Neural cell (in vitro differentiated cells): ENCODE data around the gene BTG2. TPM values are rescaled to one million over a fixed set of nuclear protein-coding genes. Genes with fewer than 3 reads are reported as not detected.

Experiments used
- H2AFZ ChIP-seq: fragments of 200-600, 300-800 bp; sonication (generic), shearing (Covaris generic); 2 replicates; pipeline ENCODE4 v1.6.0; 2014; ENCODE audit warnings: low read depth, mild to moderate bottlenecking, antibody characterized with exemption, low read length, moderate library complexity
- H3F3A ChIP-seq: fragments of 200-600 bp; shearing (Covaris generic); 2 replicates; pipeline ENCODE4 v1.6.1; 2016; ENCODE audit warnings: mild to moderate bottlenecking, moderate library complexity, mixed read lengths, antibody characterized with exemption, low read length; ENCODE audit not compliant: insufficient read depth, poor library complexity, severe bottlenecking
- H3K27ac ChIP-seq: fragments of 200-600, 300-800 bp; sonication (generic), shearing (Covaris generic); 2 replicates; pipeline ENCODE4 v1.5.1; 2014; ENCODE audit warnings: mild to moderate bottlenecking, low read length, moderate library complexity
- H3K27me3 ChIP-seq: fragments of 300-800, 200-600 bp; sonication (generic), shearing (Covaris generic); 2 replicates; pipeline ENCODE4 v1.6.0; 2014; ENCODE audit warnings: mild to moderate bottlenecking, low read depth, low read length, moderate library complexity; ENCODE audit not compliant: insufficient read depth
- H3K36me3 ChIP-seq: fragments of 300-800, 200-600 bp; sonication (generic), shearing (Covaris generic); 2 replicates; pipeline ENCODE4 v1.5.1; 2014; ENCODE audit warnings: mild to moderate bottlenecking, antibody characterized with exemption, low read length, moderate library complexity; ENCODE audit not compliant: insufficient read depth
- H3K4me2 ChIP-seq: fragments of 300-800, 200-600 bp; sonication (generic), shearing (Covaris generic); 2 replicates; pipeline ENCODE4 v1.6.0; 2014; ENCODE audit warnings: mild to moderate bottlenecking, low read length
- H3K4me3 ChIP-seq: fragments of 300-800, 200-600 bp; sonication (generic), shearing (Covaris generic); 2 replicates; pipeline ENCODE4 v1.5.1; 2014; ENCODE audit warnings: mild to moderate bottlenecking, low read length, moderate library complexity
- H3K79me2 ChIP-seq: fragments of 200-600 bp; shearing (Covaris generic); replicated peaks from 2 replicates; pipeline ENCODE4 v1.6.0; 2014; ENCODE audit warnings: mild to moderate bottlenecking, low read length, moderate library complexity; ENCODE audit not compliant: insufficient read depth
- H3K9ac ChIP-seq: fragments of 300-800, 200-600 bp; sonication (generic), shearing (Covaris generic); 2 replicates; pipeline ENCODE4 v1.6.1; 2016; ENCODE audit warnings: mild to moderate bottlenecking, low read length, mixed read lengths
- H3K9me2 ChIP-seq: fragments of 200-600 bp; shearing (Covaris generic); 2 replicates; pipeline ENCODE4 v1.6.1; 2016; ENCODE audit warnings: mild to moderate bottlenecking, low read length, mixed read lengths; ENCODE audit not compliant: insufficient read depth
- H3K9me3 ChIP-seq: fragments of 200-600, 300-800 bp; sonication (generic), shearing (Covaris generic); 2 replicates; pipeline ENCODE4 v1.6.1; 2016; ENCODE audit warnings: mild to moderate bottlenecking, mixed run types, low read length, moderate library complexity, mixed read lengths
- H4K20me1 ChIP-seq: fragments of 200-600 bp; shearing (Covaris generic); 2 replicates; pipeline ENCODE4 v1.6.1; 2016; ENCODE audit warnings: mild to moderate bottlenecking, mixed run types; ENCODE audit not compliant: insufficient read depth
- EP300 ChIP-seq: fragments of 450-650 bp; conservative IDR thresholded peaks from 2 replicates; pipeline ENCODE4 v1.6.1; 2014; ENCODE audit warnings: antibody characterized with exemption, mild to moderate bottlenecking, moderate library complexity; ENCODE audit not compliant: poor library complexity, severe bottlenecking
- EZH2 ChIP-seq: fragments of 200-600, 300-800 bp; shearing (Covaris generic), sonication (generic); IDR thresholded peaks from 2 replicates; pipeline ENCODE4 v1.6.1; 2014; ENCODE audit warnings: antibody characterized with exemption, low read length, borderline replicate concordance, mild to moderate bottlenecking; ENCODE audit not compliant: insufficient read depth, poor library complexity, severe bottlenecking
- MXI1 ChIP-seq: fragments of 450-650 bp; conservative IDR thresholded peaks from 2 replicates; pipeline ENCODE4 v1.6.1; 2014; ENCODE audit warnings: antibody characterized with exemption, mild to moderate bottlenecking; ENCODE audit not compliant: poor library complexity, severe bottlenecking
- POLR2AphosphoS5 ChIP-seq: IDR thresholded peaks from 2 replicates; pipeline ENCODE4 v1.6.1; 2012
- RAD21 ChIP-seq: fragments of 450-650 bp; conservative IDR thresholded peaks from 2 replicates; pipeline ENCODE4 v1.6.1; 2014; ENCODE audit warnings: antibody characterized with exemption, mild to moderate bottlenecking, moderate library complexity
- SMC3 ChIP-seq: fragments of 450-650 bp; conservative IDR thresholded peaks from 2 replicates; pipeline ENCODE4 v1.6.1; 2014; ENCODE audit warnings: antibody characterized with exemption, mild to moderate bottlenecking, moderate library complexity; ENCODE audit not compliant: poor library complexity
- TAF1 ChIP-seq: IDR thresholded peaks from 2 replicates; pipeline ENCODE4 v1.6.1; 2012; ENCODE audit warnings: low read depth
- polyA plus RNA-seq: library from polyadenylated mRNA; depleted of rRNA; stranded (reverse); fragments of >200 nt; gene quantifications from 2 replicates; pipeline ENCODE4 v1.2.3, GENCODE V29; 2014
- TF ChIP-seq, protein P1 (sequence below): fragments of 450-650 bp; IDR thresholded peaks from 2 replicates; pipeline ENCODE4 v1.5.1; 2014; ENCODE audit warnings: antibody characterized with exemption, mild to moderate bottlenecking, moderate library complexity; ENCODE audit not compliant: poor library complexity, severe bottlenecking
- TF ChIP-seq, protein P2 (sequence below): IDR thresholded peaks from 2 replicates; pipeline ENCODE4 v1.6.1; 2012; ENCODE audit warnings: borderline replicate concordance

The BTG2 gene
- polyA plus RNA-seq, 1 donor from 2014 or later = 4.1 TPM

DNA sequence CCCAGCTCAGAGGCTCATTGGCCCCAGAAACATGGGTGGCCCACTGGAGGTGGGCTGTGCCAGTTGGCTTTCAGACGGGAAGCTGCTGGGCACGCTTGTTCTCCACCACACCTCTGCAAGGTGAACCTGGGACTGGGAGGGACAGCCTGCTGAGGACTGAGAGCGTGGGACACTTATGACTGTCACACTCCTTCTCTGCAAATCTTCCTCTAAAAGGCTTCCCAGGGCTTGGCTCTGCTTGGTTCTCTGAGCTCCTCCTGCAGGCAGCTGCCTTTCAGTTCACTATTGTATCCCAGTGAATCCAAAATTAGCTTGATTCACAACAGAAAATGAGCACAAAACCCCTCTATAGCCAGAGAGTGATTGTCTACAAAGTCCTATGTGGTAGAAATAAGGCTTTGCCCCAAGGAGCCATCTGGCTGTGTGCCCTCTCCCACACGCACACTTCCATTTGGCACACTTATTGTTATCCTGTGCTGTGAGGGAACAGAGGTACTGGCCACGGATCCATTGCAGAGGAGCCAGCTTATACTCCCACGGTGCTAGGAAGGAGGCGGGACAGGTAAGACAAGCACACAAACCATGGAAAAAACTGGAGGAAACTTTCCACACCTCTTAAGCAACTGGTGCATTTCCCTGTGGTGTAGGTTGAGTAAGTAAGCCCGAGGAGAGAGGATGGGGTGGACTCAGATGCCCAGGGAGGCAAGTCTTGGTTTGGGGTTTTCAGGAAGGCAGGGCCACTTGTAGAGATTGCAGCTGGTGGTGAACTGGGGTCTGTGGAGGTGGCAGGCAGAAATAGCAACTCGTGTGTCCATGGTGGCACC lies 18.9 kb upstream of the BTG2 start:
- no peak overlapping the region for H3K4me2 ChIP-seq
- no peak overlapping the region for H3K27ac ChIP-seq
- H3K4me3 ChIP-seq = no peak overlapping the region
- H3K27me3 ChIP-seq = no peaks in the 10 kb centered on the region
- no peaks in the 10 kb centered on the region for H4K20me1 ChIP-seq
- no peak overlapping the region for H3K9ac ChIP-seq
- no peaks in the 10 kb centered on the region for H3K79me2 ChIP-seq
- H3K9me3 ChIP-seq = no peaks in the 10 kb centered on the region
- no peaks in the 10 kb centered on the region for H3K36me3 ChIP-seq
- TF ChIP-seq RAD21 (no peak), POLR2AphosphoS5 (no peak), SMC3 (no peak), EZH2 (no peak), TAF1 (no peak), EP300 (no peak), MXI1 (no peak)
- TF ChIP-seq, protein P1, sequence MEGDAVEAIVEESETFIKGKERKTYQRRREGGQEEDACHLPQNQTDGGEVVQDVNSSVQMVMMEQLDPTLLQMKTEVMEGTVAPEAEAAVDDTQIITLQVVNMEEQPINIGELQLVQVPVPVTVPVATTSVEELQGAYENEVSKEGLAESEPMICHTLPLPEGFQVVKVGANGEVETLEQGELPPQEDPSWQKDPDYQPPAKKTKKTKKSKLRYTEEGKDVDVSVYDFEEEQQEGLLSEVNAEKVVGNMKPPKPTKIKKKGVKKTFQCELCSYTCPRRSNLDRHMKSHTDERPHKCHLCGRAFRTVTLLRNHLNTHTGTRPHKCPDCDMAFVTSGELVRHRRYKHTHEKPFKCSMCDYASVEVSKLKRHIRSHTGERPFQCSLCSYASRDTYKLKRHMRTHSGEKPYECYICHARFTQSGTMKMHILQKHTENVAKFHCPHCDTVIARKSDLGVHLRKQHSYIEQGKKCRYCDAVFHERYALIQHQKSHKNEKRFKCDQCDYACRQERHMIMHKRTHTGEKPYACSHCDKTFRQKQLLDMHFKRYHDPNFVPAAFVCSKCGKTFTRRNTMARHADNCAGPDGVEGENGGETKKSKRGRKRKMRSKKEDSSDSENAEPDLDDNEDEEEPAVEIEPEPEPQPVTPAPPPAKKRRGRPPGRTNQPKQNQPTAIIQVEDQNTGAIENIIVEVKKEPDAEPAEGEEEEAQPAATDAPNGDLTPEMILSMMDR = no peak
- TF ChIP-seq, protein P2, sequence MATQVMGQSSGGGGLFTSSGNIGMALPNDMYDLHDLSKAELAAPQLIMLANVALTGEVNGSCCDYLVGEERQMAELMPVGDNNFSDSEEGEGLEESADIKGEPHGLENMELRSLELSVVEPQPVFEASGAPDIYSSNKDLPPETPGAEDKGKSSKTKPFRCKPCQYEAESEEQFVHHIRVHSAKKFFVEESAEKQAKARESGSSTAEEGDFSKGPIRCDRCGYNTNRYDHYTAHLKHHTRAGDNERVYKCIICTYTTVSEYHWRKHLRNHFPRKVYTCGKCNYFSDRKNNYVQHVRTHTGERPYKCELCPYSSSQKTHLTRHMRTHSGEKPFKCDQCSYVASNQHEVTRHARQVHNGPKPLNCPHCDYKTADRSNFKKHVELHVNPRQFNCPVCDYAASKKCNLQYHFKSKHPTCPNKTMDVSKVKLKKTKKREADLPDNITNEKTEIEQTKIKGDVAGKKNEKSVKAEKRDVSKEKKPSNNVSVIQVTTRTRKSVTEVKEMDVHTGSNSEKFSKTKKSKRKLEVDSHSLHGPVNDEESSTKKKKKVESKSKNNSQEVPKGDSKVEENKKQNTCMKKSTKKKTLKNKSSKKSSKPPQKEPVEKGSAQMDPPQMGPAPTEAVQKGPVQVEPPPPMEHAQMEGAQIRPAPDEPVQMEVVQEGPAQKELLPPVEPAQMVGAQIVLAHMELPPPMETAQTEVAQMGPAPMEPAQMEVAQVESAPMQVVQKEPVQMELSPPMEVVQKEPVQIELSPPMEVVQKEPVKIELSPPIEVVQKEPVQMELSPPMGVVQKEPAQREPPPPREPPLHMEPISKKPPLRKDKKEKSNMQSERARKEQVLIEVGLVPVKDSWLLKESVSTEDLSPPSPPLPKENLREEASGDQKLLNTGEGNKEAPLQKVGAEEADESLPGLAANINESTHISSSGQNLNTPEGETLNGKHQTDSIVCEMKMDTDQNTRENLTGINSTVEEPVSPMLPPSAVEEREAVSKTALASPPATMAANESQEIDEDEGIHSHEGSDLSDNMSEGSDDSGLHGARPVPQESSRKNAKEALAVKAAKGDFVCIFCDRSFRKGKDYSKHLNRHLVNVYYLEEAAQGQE = no peak
- no peak overlapping the region for H2AFZ ChIP-seq
- H3F3A ChIP-seq = no peaks in the 10 kb centered on the region
- no peaks in the 10 kb centered on the region for H3K9me2 ChIP-seq

DNA sequence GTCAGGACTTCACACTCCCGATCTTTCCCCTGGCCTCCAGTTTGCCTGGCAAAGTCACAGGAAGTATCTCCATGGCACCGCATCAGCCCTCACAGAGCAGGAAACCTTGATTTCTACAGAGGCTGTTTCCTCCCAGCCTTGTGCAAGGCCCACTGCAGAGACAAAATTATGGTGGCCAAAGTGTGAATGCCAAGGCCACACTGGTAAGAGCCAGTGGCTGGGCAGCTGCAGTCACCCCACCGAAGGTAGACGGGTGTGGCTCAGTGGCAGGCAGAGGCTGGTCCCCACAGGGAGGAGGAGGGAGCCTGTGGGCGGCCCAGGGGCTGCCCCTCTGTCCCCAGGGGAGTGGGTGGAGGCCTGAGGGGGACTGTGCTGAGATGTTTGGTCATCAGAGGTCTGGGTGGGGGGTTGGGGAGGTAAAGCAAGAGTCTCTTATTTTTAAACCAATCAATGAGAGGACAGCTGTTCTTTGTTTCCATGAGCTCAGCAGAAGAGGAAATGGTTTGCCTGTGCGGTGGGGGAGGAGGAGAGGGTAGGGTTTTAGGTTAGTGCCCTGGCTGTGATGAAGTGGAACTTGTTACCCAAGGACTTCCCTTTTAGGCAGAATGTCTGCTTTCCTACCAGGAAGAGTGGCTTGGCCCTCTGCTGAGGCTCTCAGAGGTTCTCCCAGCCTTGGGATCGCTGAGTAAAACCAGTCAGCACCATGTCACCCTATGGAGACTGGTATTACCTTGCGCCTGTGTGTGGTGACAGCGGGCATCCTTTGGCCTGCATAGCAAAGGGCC lies 18.0 kb upstream of the BTG2 start:
- Histone ChIP-seq H3K27ac (no peak overlapping the region), H3K4me2 (no peak overlapping the region)

More for the DNA sequence above, 18.0 kb upstream of the BTG2 start:
- Histone ChIP-seq H3K36me3 (no peaks in the 10 kb centered on the region), H2AFZ (no peak overlapping the region), H3K9me3 (no peaks in the 10 kb centered on the region), H3K9me2 (no peaks in the 10 kb centered on the region), H4K20me1 (no peaks in the 10 kb centered on the region), H3K9ac (no peak overlapping the region), H3K4me3 (no peak overlapping the region), H3F3A (no peaks in the 10 kb centered on the region), H3K79me2 (no peaks in the 10 kb centered on the region), H3K27me3 (no peaks in the 10 kb centered on the region)
- no peak for TF ChIP-seq SMC3
- TF ChIP-seq MXI1 = no peak
- TF ChIP-seq TAF1 = no peak
- TF ChIP-seq, protein P1 = no peak
- no peak for TF ChIP-seq EP300
- TF ChIP-seq EZH2 = no peak
- TF ChIP-seq, protein P2 = no peak
